Stimulated activated naive CD4-positive, alpha-beta T cell treated with Interleukin-2 at 50 U/mL for 16 hours (primary cell): ENCODE data around the gene ACACB.

Experiments
- DNase-seq: peaks from one replicate; lab custom pipeline; 2025; lab: John Stamatoyannopoulos, UW

The ACACB gene

GRCh38 chr12:109219938-109220337 is 103.6 kb downstream of the ACACB start:
- DNase-seq: no peak

- no peak for DNase-seq
These were observed 105.0 kb downstream of the ACACB start for GRCh38 chr12:109221277-109221931.

GRCh38 chr12:109222062-109222461 is 105.7 kb downstream of the ACACB start:
- DNase-seq: no peak

GRCh38 chr12:109222496-109222895 is 106.1 kb downstream of the ACACB start:
- no peak for DNase-seq

GRCh38 chr12:109223211-109223610 is 106.8 kb downstream of the ACACB start:
- no peak for DNase-seq

GRCh38 chr12:109223868-109224267 is 107.5 kb downstream of the ACACB start:
- DNase-seq: no peak

- DNase-seq: no peak
These were observed 112.3 kb downstream of the ACACB start for GRCh38 chr12:109228664-109229063.

- no peak for DNase-seq
These were observed 113.8 kb downstream of the ACACB start for GRCh38 chr12:109230193-109230592.

- no peak for DNase-seq
These were observed 116.3 kb downstream of the ACACB start for GRCh38 chr12:109232731-109233130.

GRCh38 chr12:109234012-109234411 is 117.6 kb downstream of the ACACB start:
- no peak for DNase-seq

GRCh38 chr12:109236257-109236656 is 119.9 kb downstream of the ACACB start:
- DNase-seq: no peak

- DNase-seq: no peak
These were observed 122.8 kb downstream of the ACACB start for GRCh38 chr12:109239179-109239578.

GRCh38 chr12:109239691-109240090 is 123.3 kb downstream of the ACACB start:
- DNase-seq: no peak

- DNase-seq: no peak
These were observed 124.0 kb downstream of the ACACB start for GRCh38 chr12:109240365-109240764.

GRCh38 chr12:109241936-109242335 is 125.5 kb downstream of the ACACB start:
- no peak for DNase-seq

GRCh38 chr12:109244073-109244472 is 127.7 kb downstream of the ACACB start:
- no peak for DNase-seq

GRCh38 chr12:109246221-109246620 is 129.8 kb downstream of the ACACB start:
- DNase-seq: no peak

- no peak for DNase-seq
These were observed 131.7 kb downstream of the ACACB start for GRCh38 chr12:109247831-109248654.

GRCh38 chr12:109250523-109250922 is 134.1 kb downstream of the ACACB start:
- no peak for DNase-seq

- no peak for DNase-seq
These were observed 136.4 kb downstream of the ACACB start for GRCh38 chr12:109252799-109253198.

- no peak for DNase-seq
These were observed 137.6 kb downstream of the ACACB start for GRCh38 chr12:109253913-109254544.

GRCh38 chr12:109255377-109255776 is 139.0 kb downstream of the ACACB start:
- no peak for DNase-seq

GRCh38 chr12:109256011-109256410 is 139.6 kb downstream of the ACACB start:
- DNase-seq: no peak
